PC-9 (cell line): ENCODE measurements around the gene OAS1.

ENCODE experiments used
- CTCF ChIP-seq: fragments of 200-600 bp; sonication (generic); conservative IDR thresholded peaks from 2 replicates; pipeline ENCODE4 v1.6.1; 2017; ENCODE audit warnings: mixed run types, antibody characterized with exemption, mild to moderate bottlenecking, moderate library complexity
- EZH2 ChIP-seq: fragments of 200-600 bp; sonication (generic); IDR thresholded peaks from 2 replicates; pipeline ENCODE4 v1.8.0; 2017; ENCODE audit warnings: antibody characterized with exemption, low read depth

GRCh38 chr12:112941528-112942335 is 35.0 kb downstream of the OAS1 start:
- TF ChIP-seq CTCF (no peak), EZH2 (no peak)
